Fibroblast of the aortic adventitia (primary cell): ENCODE data around the gene SRGAP2C. TPM values are rescaled to one million over a fixed set of nuclear protein-coding genes. Genes with fewer than 3 reads are reported as not detected.
A peak's percentile ranks its signal among the peaks of the same experiment; 100 is the strongest.
"Not testable (repeated sequence)": the region's sequence is repeated elsewhere in the genome, so short reads cannot be mapped to it uniquely, and the experiment has no call there.

Source experiments
- DNase-seq: peaks from one replicate; pipeline ENCODE4 v3.0.0-alpha.2; 2010; ENCODE audit warnings: low read depth
- H3K4me3 ChIP-seq: 2 replicates; pipeline ENCODE4 v1.5.1; 2011; ENCODE audit warnings: low read depth, mild to moderate bottlenecking, control low read depth, low read length, moderate library complexity
- total RNA-seq: library from RNA; depleted of rRNA; stranded (reverse); fragments of >200 nt; gene quantifications from 2 replicates; pipeline ENCODE4 v1.2.3, GENCODE V29; 2012; ENCODE audit warnings: low replicate concordance

SRGAP2C gene
- total RNA-seq, 1 donor, result 35.0 TPM

DNA sequence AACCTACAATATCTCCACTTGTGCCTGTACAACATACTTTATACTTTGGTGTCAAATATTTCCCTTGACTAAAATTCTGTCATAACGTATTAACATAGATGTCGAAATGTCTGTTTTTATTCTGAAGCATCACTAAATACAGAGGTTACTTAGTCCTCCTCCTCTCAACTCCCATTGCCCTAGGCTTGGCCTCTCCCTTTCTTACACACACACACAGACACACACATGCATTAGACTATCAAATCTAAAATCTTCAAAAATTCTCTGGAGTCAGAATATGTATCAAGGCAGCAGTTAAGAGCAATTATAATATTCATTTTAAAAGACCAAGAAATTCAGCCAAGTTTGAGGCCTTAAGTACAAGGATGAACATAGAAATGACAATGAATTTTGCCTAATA lies 8.1 kb upstream of the SRGAP2C start:
- DNase-seq, H3K4me3 ChIP-seq: not testable (repeated sequence)

GRCh38 chr1:121178197-121178596 lies 6.6 kb upstream of the SRGAP2C start:
- not testable (repeated sequence) for H3K4me3 ChIP-seq, DNase-seq

DNA sequence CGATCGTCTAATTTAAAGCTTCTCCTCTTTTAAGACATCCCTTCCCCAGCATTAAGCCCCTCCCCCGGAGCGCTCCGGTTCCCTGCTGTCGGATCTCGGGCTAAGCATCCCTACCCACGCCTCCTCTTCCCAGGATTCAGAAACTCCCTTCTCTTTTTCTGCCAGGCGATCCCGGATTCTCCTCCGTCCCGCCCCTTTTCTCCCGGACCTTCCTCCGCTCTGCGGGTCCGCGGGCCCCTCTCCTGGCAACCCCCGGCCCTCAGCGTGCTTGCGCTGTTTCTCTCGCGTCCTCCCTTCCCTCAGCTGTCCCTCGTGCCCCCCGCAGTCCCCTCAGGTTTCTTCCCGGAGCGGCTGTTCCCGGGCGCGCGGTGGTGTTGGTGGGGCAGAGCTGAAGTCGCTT lies 908 bp upstream of the SRGAP2C start:
- peak overlapping the region; percentile 61 for H3K4me3 ChIP-seq
- DNase-seq, result not testable (repeated sequence)

DNA sequence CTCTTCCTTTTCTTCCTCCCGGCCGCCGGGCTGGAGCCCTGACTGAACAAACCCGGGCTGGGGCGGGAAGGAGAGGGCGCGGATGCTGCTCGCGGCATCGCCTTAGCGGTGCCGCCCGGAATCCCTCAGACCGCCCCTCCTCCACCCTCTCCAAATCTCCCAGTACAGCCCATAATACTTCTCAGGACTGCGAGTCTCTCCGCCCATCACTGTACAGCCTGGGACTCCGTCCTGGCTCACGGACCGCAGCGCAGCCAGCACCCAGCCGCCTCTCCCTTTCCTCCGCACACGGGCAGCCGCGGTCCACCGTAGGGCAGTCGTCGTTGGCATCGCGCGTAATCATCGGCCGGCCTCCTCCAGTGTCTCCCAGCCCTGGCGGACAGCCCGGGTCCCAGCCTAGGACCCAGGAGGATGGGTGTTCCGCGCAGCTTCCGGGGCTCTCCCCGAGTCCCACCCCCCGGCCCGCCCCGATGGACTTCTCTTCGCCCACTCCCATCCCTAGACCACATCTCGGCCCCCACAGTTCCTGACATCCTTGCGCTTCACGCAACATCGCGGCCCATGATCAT lies 449 bp downstream of the SRGAP2C start:
- not testable (repeated sequence) for DNase-seq
- H3K4me3 ChIP-seq, result peak overlapping the region; percentile 56

DNA sequence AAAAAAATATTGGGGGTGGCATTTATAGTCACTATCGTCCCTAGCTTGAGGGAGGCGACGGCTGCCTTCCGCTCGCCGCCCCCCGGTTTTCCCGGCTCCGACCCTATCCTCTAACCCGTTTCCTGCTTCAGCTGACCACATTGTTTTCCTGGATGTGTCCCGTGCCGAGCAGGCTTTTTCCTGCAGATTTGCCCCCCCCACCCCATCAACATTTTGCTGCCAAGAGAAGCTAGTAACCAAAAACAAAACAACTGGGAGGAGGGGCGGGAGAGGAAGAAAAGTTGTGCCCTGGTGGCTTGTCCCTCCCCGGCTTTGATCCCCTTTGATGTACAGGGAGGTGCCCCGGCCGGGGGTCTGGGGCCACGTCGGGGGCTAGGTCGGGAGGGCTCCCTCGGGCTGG lies 1.4 kb downstream of the SRGAP2C start:
- not testable (repeated sequence) for H3K4me3 ChIP-seq, DNase-seq

DNA sequence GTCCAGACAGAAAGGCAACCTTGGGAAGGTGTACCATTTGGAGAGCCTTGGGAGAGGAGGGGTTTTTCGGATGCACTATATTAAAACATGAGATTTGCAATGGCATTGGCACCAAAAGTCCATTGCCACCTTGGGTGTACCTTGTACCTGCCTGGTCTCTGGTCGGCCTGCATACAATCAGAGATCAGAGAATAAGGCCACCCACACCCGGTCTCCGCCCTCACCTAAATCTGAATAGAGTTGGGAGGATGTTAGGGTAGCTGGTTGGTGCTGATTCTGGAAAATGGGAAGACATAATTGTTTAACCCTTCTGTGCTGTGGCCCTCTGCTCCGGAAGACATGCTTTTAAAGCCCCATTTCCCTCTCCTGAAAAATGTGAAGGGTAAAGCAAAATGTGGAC lies 3.1 kb downstream of the SRGAP2C start:
- H3K4me3 ChIP-seq, result peak overlapping the region; percentile 60
- not testable (repeated sequence) for DNase-seq

GRCh38 chr1:121192512-121192911 lies 7.7 kb downstream of the SRGAP2C start:
- DNase-seq, H3K4me3 ChIP-seq: not testable (repeated sequence)

GRCh38 chr1:121197095-121197882 lies 12.5 kb downstream of the SRGAP2C start:
- DNase-seq, H3K4me3 ChIP-seq: not testable (repeated sequence)

- not testable (repeated sequence) for DNase-seq, H3K4me3 ChIP-seq
Measured at GRCh38 chr1:121199763-121200162, 15.0 kb downstream of the SRGAP2C start.

- not testable (repeated sequence) for H3K4me3 ChIP-seq, DNase-seq
Measured at GRCh38 chr1:121200232-121200631, 15.5 kb downstream of the SRGAP2C start.

DNA sequence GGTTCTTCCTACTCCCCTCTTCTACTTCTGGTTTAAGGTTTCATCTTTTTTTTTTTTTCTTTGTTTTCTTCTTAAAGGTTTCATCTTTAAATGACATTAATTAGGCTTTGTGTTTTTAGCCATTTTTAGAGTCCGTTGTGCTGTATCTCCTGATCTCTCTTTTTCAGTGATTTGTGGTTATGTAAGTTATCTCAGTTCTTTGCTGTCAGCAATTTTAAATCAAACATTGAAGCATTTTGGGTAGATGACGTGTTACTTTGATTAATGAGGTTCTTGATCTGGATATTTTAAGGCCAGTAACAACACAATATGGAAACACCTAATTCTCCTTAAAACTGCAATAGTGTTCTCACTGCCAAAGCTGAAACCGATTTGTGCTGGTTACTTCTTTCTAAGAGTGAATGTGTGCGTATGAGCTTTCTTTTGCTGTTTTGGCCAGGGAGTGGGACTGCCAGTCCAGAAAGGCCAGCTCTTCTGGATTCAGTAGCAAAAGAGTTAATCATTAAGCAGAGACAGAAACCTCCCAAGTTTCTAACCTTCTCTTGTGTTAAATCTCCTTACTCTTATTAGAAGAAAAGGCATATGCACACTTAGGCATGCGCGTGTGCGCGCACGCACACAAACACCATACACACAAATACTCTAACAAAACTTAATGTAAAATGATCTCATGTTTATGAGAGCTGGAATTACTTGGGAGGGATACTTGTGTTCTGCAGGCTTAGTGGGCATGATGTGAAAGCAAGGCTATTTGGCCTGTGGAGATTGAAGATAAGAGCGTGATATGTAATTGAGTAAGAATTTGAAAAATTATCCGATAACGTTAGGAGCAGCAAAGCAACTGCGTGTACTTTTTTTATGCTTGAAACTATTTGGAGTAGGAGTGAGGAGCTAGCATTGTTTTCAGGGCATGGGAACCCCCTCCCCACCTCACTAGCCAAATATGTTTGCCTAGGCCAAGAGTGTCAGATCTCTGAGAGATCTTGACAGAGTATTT lies 16.5 kb downstream of the SRGAP2C start:
- peak; percentile 79 for DNase-seq
- not testable (repeated sequence) for H3K4me3 ChIP-seq

DNA sequence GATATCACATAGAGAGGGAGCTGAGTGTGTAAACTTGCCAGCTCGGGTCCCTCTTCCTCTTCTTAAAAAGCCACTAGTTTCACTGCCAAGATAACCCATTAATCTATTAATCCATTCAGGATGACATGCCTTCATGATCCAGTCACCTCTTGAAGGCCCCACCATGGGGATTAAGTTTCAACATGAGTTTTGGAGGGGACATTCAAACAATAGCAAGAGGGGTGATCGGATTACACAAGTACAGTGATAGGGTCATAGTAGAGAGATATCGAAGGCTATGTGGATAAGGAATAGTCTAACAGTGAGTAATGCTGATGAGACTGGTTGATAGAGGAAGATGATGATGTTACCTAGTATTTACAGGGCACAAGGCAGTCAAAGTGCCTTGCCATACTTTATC lies 18.2 kb downstream of the SRGAP2C start:
- DNase-seq, H3K4me3 ChIP-seq: not testable (repeated sequence)

- not testable (repeated sequence) for DNase-seq, H3K4me3 ChIP-seq
Measured at GRCh38 chr1:121205786-121206711, 21.3 kb downstream of the SRGAP2C start.

GRCh38 chr1:121207328-121207727 lies 22.6 kb downstream of the SRGAP2C start:
- not testable (repeated sequence) for DNase-seq, H3K4me3 ChIP-seq

DNA sequence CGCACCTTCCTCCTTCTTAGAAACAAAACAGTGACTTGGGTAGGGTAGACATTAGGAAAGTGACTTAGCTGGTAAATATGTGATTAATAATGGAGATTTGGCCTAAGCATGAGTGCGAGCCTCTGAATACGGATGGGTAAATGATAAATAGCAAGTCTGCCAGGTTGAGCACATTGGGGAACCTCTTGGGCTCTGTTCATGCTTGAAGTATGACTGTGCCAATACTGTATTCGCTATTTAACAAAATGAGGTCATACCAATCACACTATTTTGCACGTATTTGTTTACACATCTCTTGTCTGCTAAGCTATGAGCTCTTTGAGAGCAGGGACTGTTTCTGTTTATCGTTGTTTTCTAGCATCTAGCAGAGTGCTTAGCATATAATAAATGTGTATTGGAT lies 23.6 kb downstream of the SRGAP2C start:
- not testable (repeated sequence) for DNase-seq

GRCh38 chr1:121210778-121211177 lies 26.0 kb downstream of the SRGAP2C start:
- DNase-seq, H3K4me3 ChIP-seq: not testable (repeated sequence)

More for the DNA sequence above, 23.6 kb downstream of the SRGAP2C start:
- H3K4me3 ChIP-seq, result not testable (repeated sequence)

DNA sequence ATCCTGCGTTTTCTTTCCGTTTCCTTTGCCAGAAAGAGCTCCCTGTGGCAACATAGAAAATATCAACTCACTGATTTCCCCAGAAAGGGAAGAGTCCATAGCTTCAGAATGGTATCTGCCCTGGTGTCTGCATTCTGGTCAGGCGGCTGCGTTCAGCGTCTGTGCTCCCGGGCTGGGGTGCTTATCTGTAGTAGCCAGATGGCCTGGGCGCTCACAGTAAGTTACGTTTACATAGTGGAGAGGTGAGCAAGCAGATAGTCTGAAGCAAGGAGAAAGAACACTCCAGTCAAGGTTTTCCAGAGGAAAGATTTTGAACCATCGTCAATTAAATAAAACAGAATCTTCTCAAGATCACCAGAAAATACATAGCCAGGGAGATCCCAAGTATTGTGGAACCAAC lies 28.7 kb downstream of the SRGAP2C start:
- H3K4me3 ChIP-seq, DNase-seq: not testable (repeated sequence)

GRCh38 chr1:121214544-121215156 lies 29.9 kb downstream of the SRGAP2C start:
- not testable (repeated sequence) for H3K4me3 ChIP-seq, DNase-seq
